B cell (primary cell): Measurements from ENCODE around the gene TTC22. TPM values are rescaled to one million over a fixed set of nuclear protein-coding genes. Genes with fewer than 3 reads are reported as not detected.

Experiments used
- ATAC-seq: fragments of 200-7000 bp; cut with Tn5 transposase; one replicate; pipeline ENCODE4 v1.10.0; 2021; ENCODE audit warnings: low read depth, mild to moderate bottlenecking, moderate number of reproducible peaks, moderate library complexity
- CTCF ChIA-PET: fragments of 350-600 bp; sonication (Branson Sonifier 250); formaldehyde crosslinking; loops from one replicate; lab custom pipeline; 2021; ENCODE audit warnings: antibody characterized with exemption, inconsistent platforms; lab: Charles Lee
- POLR2A ChIA-PET: fragments of 350-600 bp; sonication (Branson Sonifier 250); formaldehyde crosslinking; loops from one replicate; lab custom pipeline; 2021; ENCODE audit warnings: antibody characterized with exemption; lab: Charles Lee
- DNase-seq: peaks from one replicate; pipeline ENCODE4 v3.0.0; 2013
- H2AFZ ChIP-seq: 2 replicates; pipeline ENCODE4 v1.6.1; 2012; ENCODE audit warnings: mild to moderate bottlenecking, low read depth, low read length; ENCODE audit not compliant: insufficient read depth, poor library complexity, severe bottlenecking
- H3K27ac ChIP-seq, 2 donors: 1 replicate in 1 of 2; 2 replicates in 1 of 2; pipeline ENCODE4 v1.5.1; 2012 to 2013; ENCODE audit warnings: low read length in 2 of 2, mild to moderate bottlenecking in 2 of 2, moderate library complexity in 1 of 2
- H3K27me3 ChIP-seq, 4 experiments: fragments of 200-600 bp in 1 of 4; sonication (generic) in 1 of 4; replicated peaks in 1 of 4; 1 replicate in 2 of 4; 2 replicates in 2 of 4; pipeline versions ENCODE4 v1.6.1 to v1.7.0; 2013 to 2016; ENCODE audit warnings: low read length in 3 of 4, mild to moderate bottlenecking in 2 of 4, mixed read lengths in 1 of 4, moderate library complexity in 1 of 4; ENCODE audit not compliant: insufficient read depth in 4 of 4, control insufficient read depth in 3 of 4; ENCODE audit errors: control extremely low read depth in 1 of 4
- H3K36me3 ChIP-seq, 2 experiments: replicated peaks in 1 of 2; 1 replicate in 1 of 2; 2 replicates in 1 of 2; pipeline versions ENCODE4 v1.6.1 to v1.7.1; 2013; ENCODE audit warnings: low read length in 1 of 2; ENCODE audit not compliant: insufficient read depth in 2 of 2, control insufficient read depth in 1 of 2; ENCODE audit errors: control extremely low read depth in 1 of 2, extremely low read depth in 1 of 2
- H3K4me1 ChIP-seq, 2 donors: fragments of 200-600 bp in 1 of 2; sonication (generic) in 1 of 2; 1 replicate in 1 of 2; 2 replicates in 1 of 2; pipeline versions ENCODE4 v1.5.1 to v1.6.1; 2013 to 2017; ENCODE audit warnings: low read length in 2 of 2; ENCODE audit not compliant: control insufficient read depth in 2 of 2, insufficient read depth in 2 of 2
- H3K4me2 ChIP-seq: replicated peaks from 2 replicates; pipeline ENCODE3; 2012; ENCODE audit warnings: mild to moderate bottlenecking, low read depth, low read length; ENCODE audit not compliant: poor library complexity, severe bottlenecking
- H3K4me3 ChIP-seq, 5 experiments: fragments of 200-600 bp in 1 of 5; sonication (generic) in 1 of 5; 1 replicate in 3 of 5; 2 replicates in 2 of 5; pipeline versions ENCODE4 v1.5.1 to v1.7.0; 2011 to 2016; ENCODE audit warnings: low read length in 4 of 5, mild to moderate bottlenecking in 4 of 5, low read depth in 2 of 5, control low read depth in 1 of 5, moderate library complexity in 1 of 5; ENCODE audit not compliant: insufficient read depth in 1 of 5; ENCODE audit errors: control extremely low read depth in 1 of 5, extremely low read depth in 1 of 5
- H3K79me2 ChIP-seq: fragments of 200-600 bp; sonication (generic); one replicate; pipeline ENCODE4 v1.6.0; 2016; ENCODE audit warnings: low read length; ENCODE audit not compliant: control insufficient read depth, insufficient read depth
- H3K9ac ChIP-seq: fragments of 200-600 bp; sonication (generic); 2 replicates; pipeline ENCODE4 v1.6.1; 2017; ENCODE audit warnings: mild to moderate bottlenecking, low read length, moderate library complexity
- H3K9me3 ChIP-seq, 3 donors: one replicate each; pipeline versions ENCODE4 v1.6.1 to v1.7.1; 2013; ENCODE audit warnings: low read length in 2 of 3; ENCODE audit not compliant: control insufficient read depth in 2 of 3, insufficient read depth in 1 of 3; ENCODE audit errors: control extremely low read depth in 1 of 3
- H4K20me1 ChIP-seq: 2 replicates; pipeline ENCODE4 v1.6.0; 2012; ENCODE audit warnings: mild to moderate bottlenecking, low read length; ENCODE audit not compliant: insufficient read depth, control insufficient read depth, poor library complexity, severe bottlenecking
- H3K27ac Mint-ChIP-seq: one replicate; pipeline ENCODE4 v1.8.0; 2021; ENCODE audit warnings: mixed read lengths
- H3K27me3 Mint-ChIP-seq: one replicate; pipeline ENCODE4 v1.8.0; 2021; ENCODE audit warnings: mixed read lengths
- H3K4me1 Mint-ChIP-seq: one replicate; pipeline ENCODE4 v1.8.0; 2021; ENCODE audit warnings: mixed read lengths
- H3K4me3 Mint-ChIP-seq: one replicate; pipeline ENCODE4 v1.8.0; 2021; ENCODE audit warnings: mixed read lengths
- H3K9me3 Mint-ChIP-seq: one replicate; pipeline ENCODE4 v1.8.0; 2022; ENCODE audit warnings: mixed read lengths; ENCODE audit not compliant: insufficient read depth
- CTCF ChIP-seq: fragments of 200-600 bp; IDR thresholded peaks from one replicate; pipeline ENCODE4 v1.8.0; 2022; ENCODE audit warnings: antibody characterized with exemption, mild to moderate bottlenecking
- EZH2 ChIP-seq: IDR thresholded peaks from 2 replicates; pipeline ENCODE4 v1.6.1; 2012; ENCODE audit warnings: borderline replicate concordance, low read depth, mild to moderate bottlenecking, moderate library complexity, low read length; ENCODE audit not compliant: insufficient read depth, poor library complexity, severe bottlenecking
- WGBS: methylation state at CpG from one replicate; pipeline ENCODE4 v1.1.5; 2013; ENCODE audit warnings: missing lambda C conversion rate; ENCODE audit not compliant: insufficient coverage; 5-methylcytosine and 5-hydroxymethylcytosine counted together
- intact Hi-C: fragments of 100-400 bp; cut with micrococcal nuclease; formaldehyde crosslinking; loops from one replicate; pipeline ENCODE4 v1.10.0; 2022
- polyA plus RNA-seq: library from polyadenylated mRNA; depleted of rRNA; stranded (reverse); fragments of >200 nt; gene quantifications from 2 replicates; pipeline ENCODE4 v1.2.3, GENCODE V29; 2012
- total RNA-seq, 2 donors: library from RNA; stranded (reverse); fragments of 120-200 nt in 1 of 2; gene quantifications; 1 replicate in 1 of 2; 2 replicates in 1 of 2; pipeline versions ENCODE4 v1.2.3 to v1.2.4, GENCODE V29; 2013 to 2022

The TTC22 gene
- total and polyA plus RNA-seq, 2 donors (not counting 1 experiment from before 2014, with no cell fraction given) = 7.8 to 10.9 TPM

- no peak overlapping the region for H3K27ac Mint-ChIP-seq
- CTCF ChIA-PET = no interaction called here
- no peak for ATAC-seq
- Histone ChIP-seq H3K79me2 (no peaks in the 10 kb centered on the region), H3K9me3 (peaks cover 0 to 4% (median 0%) of the 10 kb centered on the region in 3 donors), H2AFZ (no peak overlapping the region), H3K9ac (no peak overlapping the region), H3K4me1 (no peaks in the 10 kb centered on the region), H3K27ac (no peak overlapping the region), H4K20me1 (no peaks in the 10 kb centered on the region), H3K4me2 (no peak overlapping the region), H3K4me3 (no peak overlapping the region), H3K36me3 (no peaks in the 10 kb centered on the region), H3K27me3 (peaks cover 0 to 8% (median 0%) of the 10 kb centered on the region in 4 experiments)
- peaks cover 5% of the 10 kb centered on the region for H3K27me3 Mint-ChIP-seq
- H3K4me1 Mint-ChIP-seq = no peaks in the 10 kb centered on the region
- intact Hi-C loops = no loop called here
- POLR2A ChIA-PET = no interaction called here
- WGBS = 88% methylated on average over 8 of the region's 8 CpGs
- TF ChIP-seq EZH2 = no peak
- TF ChIP-seq CTCF = no peak
- DNase-seq = no peak
- H3K9me3 Mint-ChIP-seq = peaks cover under 1% of the 10 kb centered on the region
- no peak overlapping the region for H3K4me3 Mint-ChIP-seq
These were observed 35.5 kb upstream of the TTC22 start for GRCh38 chr1:54836594-54836993.

GRCh38 chr1:54835970-54836369 is 34.8 kb upstream of the TTC22 start:
- Histone ChIP-seq H3K9ac (no peak overlapping the region), H3K9me3 (peaks cover 0 to 9% (median 0%) of the 10 kb centered on the region in 3 donors), H3K27ac (no peak overlapping the region), H3K27me3 (peaks cover 0 to 10% (median 0%) of the 10 kb centered on the region in 4 experiments), H2AFZ (no peak overlapping the region), H3K4me3 (no peak overlapping the region), H3K4me1 (no peaks in the 10 kb centered on the region), H3K4me2 (no peak overlapping the region), H3K36me3 (no peaks in the 10 kb centered on the region), H3K79me2 (no peaks in the 10 kb centered on the region), H4K20me1 (no peaks in the 10 kb centered on the region)
- WGBS = no CpG with 5 or more reads among the region's 5 CpGs
- Mint-ChIP-seq H3K4me3 (no peak overlapping the region), H3K4me1 (no peaks in the 10 kb centered on the region), H3K27me3 (peaks cover 7% of the 10 kb centered on the region), H3K9me3 (peaks cover 2% of the 10 kb centered on the region), H3K27ac (no peak overlapping the region)
- ATAC-seq (no peak), DNase-seq (no peak)
- CTCF ChIA-PET = no interaction called here
- intact Hi-C loops = no loop called here
- no peak for TF ChIP-seq EZH2
- POLR2A ChIA-PET = no interaction called here
